ENCODE measurements around the gene SHC3. TPM values are rescaled to one million over a fixed set of nuclear protein-coding genes. Genes with fewer than 3 reads are reported as not detected.

Gene SHC3
- total and polyA plus RNA-seq, 12 donors, result 0.15 to 0.71 (median 0.33) TPM

- intact Hi-C loops (cut with DNase I), result no loop called here
- Histone ChIP-seq H3K36me3 (no peaks in the 10 kb centered on the region), H3K27ac (no peak overlapping the region), H3K27me3 (no peaks in the 10 kb centered on the region), H3K4me1 (no peaks in the 10 kb centered on the region), H3K9me3 (peaks cover 0 to 5% (median 0%) of the 10 kb centered on the region in 11 donors), H3K4me3 (no peak overlapping the region)
- no peak for TF ChIP-seq CTCF (IDR thresholded peaks at IDR 0.05)
- 89 to 93% methylated on average over 4 of the region's 4 CpGs for WGBS, 2 donors
- no peak for DNase-seq
- no peak for ATAC-seq
Measured at GRCh38 chr9:89207026-89207425, 28.4 kb upstream of the SHC3 start.

GRCh38 chr9:89204801-89205200 is 26.2 kb upstream of the SHC3 start:
- no peak for DNase-seq
- H3K36me3 ChIP-seq, result no peaks in the 10 kb centered on the region
- TF ChIP-seq CTCF (IDR thresholded peaks at IDR 0.05), result no peak
- H3K4me1 ChIP-seq, result no peaks in the 10 kb centered on the region
- no peak overlapping the region for H3K4me3 ChIP-seq
- H3K27me3 ChIP-seq, result no peaks in the 10 kb centered on the region
- ATAC-seq, result no peak
- no peaks in the 10 kb centered on the region for H3K9me3 ChIP-seq
- intact Hi-C loops (cut with DNase I), result no loop called here
- 78 to 80% methylated on average over 5 of the region's 5 CpGs for WGBS, 2 donors
- H3K27ac ChIP-seq, result no peak overlapping the region

- intact Hi-C loops (cut with DNase I), result no loop called here
- 40 to 42% methylated on average over 5 of the region's 5 CpGs for WGBS, 2 donors
Measured at GRCh38 chr9:89195131-89195797, 16.6 kb upstream of the SHC3 start.

GRCh38 chr9:89194421-89195130 is 16.0 kb upstream of the SHC3 start:
- Histone ChIP-seq H3K27ac (no peak overlapping the region), H3K36me3 (no peaks in the 10 kb centered on the region), H3K9me3 (peaks cover 0 to 42% (median 18%) of the 10 kb centered on the region in 11 donors), H3K4me1 (no peaks in the 10 kb centered on the region), H3K27me3 (peaks cover 0 to 4% (median 0%) of the 10 kb centered on the region in 7 donors), H3K4me3 (no peak overlapping the region)
- 87 to 88% methylated on average over 4 of the region's 4 CpGs for WGBS, 2 donors
- ATAC-seq (no peak), DNase-seq (no peak)
- TF ChIP-seq CTCF (IDR thresholded peaks at IDR 0.05), result no peak
- intact Hi-C loops (cut with DNase I), result no loop called here

More at GRCh38 chr9:89195131-89195797, 16.6 kb upstream of the SHC3 start:
- H3K4me3 ChIP-seq, result no peak overlapping the region
- H3K4me1 ChIP-seq, result no peaks in the 10 kb centered on the region
- peaks cover 0 to 4% (median 0%) of the 10 kb centered on the region in 7 donors for H3K27me3 ChIP-seq
- no peaks in the 10 kb centered on the region for H3K36me3 ChIP-seq
- no peak for ATAC-seq
- peaks cover 0 to 42% (median 18%) of the 10 kb centered on the region in 11 donors for H3K9me3 ChIP-seq
- H3K27ac ChIP-seq, result no peak overlapping the region
- no peak for DNase-seq
- no peak for TF ChIP-seq CTCF (IDR thresholded peaks at IDR 0.05)
